Immature natural killer cell (primary cell): ENCODE results near the gene GCHFR. TPM values are rescaled to one million over a fixed set of nuclear protein-coding genes. Genes with fewer than 3 reads are reported as not detected.

Experiments used
- DNase-seq, 3 donors: peaks; one replicate each; pipeline ENCODE4 v3.0.0; 2022; ENCODE audit warnings: mixed read lengths in 1 of 3
- H3K27ac Mint-ChIP-seq, 6 donors: one replicate each; pipeline ENCODE4 v1.8.0; 2020; ENCODE audit warnings: mixed read lengths in 6 of 6, mild to moderate bottlenecking in 5 of 6, inconsistent platforms in 4 of 6, moderate library complexity in 3 of 6
- H3K27me3 Mint-ChIP-seq, 3 donors: one replicate each; pipeline ENCODE4 v1.8.0; 2020 to 2021; ENCODE audit warnings: low read depth in 3 of 3, mild to moderate bottlenecking in 3 of 3, mixed read lengths in 3 of 3, moderate library complexity in 3 of 3, inconsistent platforms in 1 of 3
- H3K36me3 Mint-ChIP-seq, 3 donors: one replicate each; pipeline ENCODE4 v1.8.0; 2020; ENCODE audit warnings: mixed read lengths in 3 of 3, inconsistent platforms in 2 of 3, mild to moderate bottlenecking in 2 of 3
- H3K4me1 Mint-ChIP-seq, 2 donors: one replicate each; pipeline ENCODE4 v1.8.0; 2020; ENCODE audit warnings: inconsistent platforms in 2 of 2, mild to moderate bottlenecking in 2 of 2, mixed read lengths in 2 of 2, moderate library complexity in 1 of 2
- H3K4me3 Mint-ChIP-seq, 5 donors: one replicate each; pipeline ENCODE4 v1.8.0; 2020; ENCODE audit warnings: mild to moderate bottlenecking in 5 of 5, mixed read lengths in 5 of 5, inconsistent platforms in 3 of 5, moderate library complexity in 3 of 5
- H3K9me3 Mint-ChIP-seq, 6 donors: one replicate each; pipeline ENCODE4 v1.8.0; 2020; ENCODE audit warnings: mild to moderate bottlenecking in 6 of 6, mixed read lengths in 6 of 6, inconsistent platforms in 4 of 6, moderate library complexity in 3 of 6
- polyA plus RNA-seq, 3 donors: library from polyadenylated mRNA; unstranded; fragments of 300-500 nt; fragmentation: Illumina TruSeq; gene quantifications; one replicate each; pipeline ENCODE4 v1.2.3, GENCODE V29; 2021

GCHFR gene
- polyA plus RNA-seq, 3 donors from 2014 or later: 183 to 303 (median 230) TPM

- H3K9me3 Mint-ChIP-seq: no peaks in the 10 kb centered on the region
- peaks cover under 1 to 10% (median 2%) of the 10 kb centered on the region in 3 donors for H3K27me3 Mint-ChIP-seq
- no peaks in the 10 kb centered on the region for H3K36me3 Mint-ChIP-seq
- DNase-seq: peak in 2 of 3 donors; percentile 18 to 19
- peak overlapping the region; percentile 80 to 91 (median 82) for H3K4me3 Mint-ChIP-seq
- H3K4me1 Mint-ChIP-seq: peaks cover 29 to 38% of the 10 kb centered on the region in 2 donors
- H3K27ac Mint-ChIP-seq: peak overlapping the region; percentile 66 to 95 (median 85)
Observed at GRCh38 chr15:40762919-40763800, 708 bp upstream of the GCHFR start.

DNA sequence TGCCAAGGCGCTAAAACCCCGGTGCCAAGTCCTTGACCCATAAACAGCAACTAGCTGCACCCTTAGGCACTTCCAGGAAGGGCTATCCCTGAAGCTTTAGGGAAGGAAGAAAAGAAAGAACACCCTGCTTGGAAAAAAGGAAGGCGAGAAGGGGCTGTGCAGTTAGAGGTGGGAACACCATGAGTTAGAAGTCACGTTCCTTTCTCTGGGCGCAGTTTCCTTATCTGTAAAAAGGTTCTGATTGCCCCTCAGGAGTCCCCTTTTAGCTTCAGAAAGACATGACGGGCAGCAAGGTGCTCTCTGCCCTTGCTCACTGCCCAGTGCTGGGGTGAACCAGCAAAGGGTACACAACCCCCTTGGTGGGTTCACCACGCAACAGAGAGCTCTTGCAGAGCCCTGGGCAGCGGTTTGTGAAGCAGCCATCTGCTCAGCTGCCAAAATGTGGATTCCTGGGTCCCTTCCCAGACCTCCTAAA, 798 bp downstream of the GCHFR start:
- Mint-ChIP-seq H3K9me3 (peaks cover 0 to 2% (median 0%) of the 10 kb centered on the region in 6 donors), H3K27me3 (peaks cover 2 to 10% (median 4%) of the 10 kb centered on the region in 3 donors), H3K4me3 (peak overlapping the region; percentile 80 to 91 (median 82)), H3K36me3 (peaks cover 0 to 3% (median 0%) of the 10 kb centered on the region in 3 donors), H3K4me1 (peaks cover 43 to 53% of the 10 kb centered on the region in 2 donors), H3K27ac (peak overlapping the region; percentile 87 to 96 (median 92))
- no peak for DNase-seq

- DNase-seq: no peak
- Mint-ChIP-seq H3K9me3 (peaks cover 0 to 2% (median 0%) of the 10 kb centered on the region in 6 donors), H3K27me3 (peaks cover 2 to 8% (median 4%) of the 10 kb centered on the region in 3 donors), H3K27ac (peak overlapping the region in 5 of 6 donors; percentile 78 to 96 (median 91)), H3K36me3 (peaks cover 0 to 3% (median 0%) of the 10 kb centered on the region in 3 donors), H3K4me1 (peaks cover 54 to 61% of the 10 kb centered on the region in 2 donors), H3K4me3 (peak overlapping the region in 1 of 5 donors; percentile 29)
Observed at GRCh38 chr15:40766194-40766815, 2.4 kb downstream of the GCHFR start.

GRCh38 chr15:40766906-40767837, 3.3 kb downstream of the GCHFR start:
- Mint-ChIP-seq H3K27me3 (peaks cover 2 to 8% (median 4%) of the 10 kb centered on the region in 3 donors), H3K4me1 (peaks cover 54 to 61% of the 10 kb centered on the region in 2 donors), H3K36me3 (peaks cover 0 to 5% (median 0%) of the 10 kb centered on the region in 3 donors), H3K27ac (no peak overlapping the region), H3K4me3 (no peak overlapping the region), H3K9me3 (peaks cover 0 to 2% (median 0%) of the 10 kb centered on the region in 6 donors)
- DNase-seq: no peak

DNA sequence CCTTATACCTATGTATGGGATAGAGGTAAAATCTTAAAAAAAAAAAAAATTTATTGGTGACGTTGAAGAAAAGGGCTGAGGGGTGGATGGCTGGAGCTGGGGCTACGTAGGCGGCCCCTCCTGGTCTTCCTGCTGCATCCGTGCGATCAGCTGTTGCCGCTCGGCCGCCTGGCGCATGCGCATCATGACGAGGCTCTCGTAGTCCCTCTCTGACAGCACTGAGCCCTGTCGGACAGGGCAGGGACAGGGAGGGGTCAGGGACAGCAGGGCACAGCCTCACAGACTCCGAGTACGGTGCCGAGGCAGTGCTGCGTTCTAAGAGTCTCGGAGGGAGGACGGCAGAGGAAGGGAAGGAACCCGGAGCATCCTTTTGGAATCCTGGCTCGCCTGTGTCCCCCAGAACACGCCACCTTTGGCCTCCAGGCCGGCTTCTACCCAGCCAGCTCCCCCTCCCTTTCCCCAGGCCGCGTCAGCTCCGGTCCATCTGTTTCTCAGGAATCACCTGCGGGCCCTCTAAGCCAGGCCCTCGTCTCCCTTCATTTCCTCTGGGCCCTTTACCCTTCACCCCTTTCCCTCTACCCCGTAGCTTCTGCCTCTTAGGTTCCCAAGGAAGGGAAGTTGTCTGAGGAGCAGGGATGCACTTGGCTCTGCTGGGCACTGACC, 4.1 kb downstream of the GCHFR start:
- peak overlapping the region; percentile 80 to 96 (median 86) for H3K27ac Mint-ChIP-seq
- H3K9me3 Mint-ChIP-seq: peaks cover 0 to 2% (median 0%) of the 10 kb centered on the region in 6 donors
- DNase-seq: no peak
- peaks cover 2 to 8% (median 4%) of the 10 kb centered on the region in 3 donors for H3K27me3 Mint-ChIP-seq
- H3K4me1 Mint-ChIP-seq: peaks cover 53 to 55% of the 10 kb centered on the region in 2 donors
- H3K4me3 Mint-ChIP-seq: peak overlapping the region in 1 of 5 donors; percentile 61
- H3K36me3 Mint-ChIP-seq: peaks cover 0 to 10% (median 0%) of the 10 kb centered on the region in 3 donors

DNA sequence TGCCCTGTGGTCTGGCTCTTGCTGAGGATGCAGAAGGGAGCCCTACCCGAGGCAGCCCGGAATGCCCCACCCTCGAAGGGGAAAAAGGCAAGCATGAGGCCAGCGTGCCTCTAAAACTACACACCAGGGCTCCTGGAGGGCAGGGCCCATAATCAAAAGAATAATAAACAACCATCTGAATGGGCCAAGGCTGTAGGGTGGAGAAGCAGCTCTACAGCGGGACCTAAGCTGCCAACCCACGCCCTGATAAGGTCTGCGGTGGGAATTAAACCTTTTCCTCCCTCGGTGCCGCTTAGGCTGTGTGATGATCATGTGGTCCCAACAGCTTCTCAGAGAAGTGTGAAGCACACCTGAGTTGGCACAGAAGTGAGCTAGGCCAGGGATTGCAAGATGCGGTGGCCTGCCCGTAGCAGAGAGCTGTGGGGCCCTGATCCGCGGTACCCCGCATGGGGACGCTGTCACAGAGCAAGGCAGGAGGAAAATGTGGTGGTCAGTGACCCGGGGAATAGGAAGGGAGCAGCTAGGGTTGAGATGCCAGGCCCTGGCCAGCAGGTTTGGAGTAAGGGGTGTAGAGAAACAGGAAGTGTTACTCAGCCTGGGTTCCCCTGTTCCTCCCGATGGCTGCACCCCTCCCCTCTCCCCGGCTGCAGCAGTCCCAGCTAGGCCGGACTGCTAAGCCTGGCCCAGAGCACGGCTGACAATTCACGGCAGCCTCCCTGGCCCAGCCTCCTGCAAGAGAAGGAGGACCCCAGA, 4.8 kb downstream of the GCHFR start:
- Mint-ChIP-seq H3K27me3 (peaks cover 2 to 6% (median 4%) of the 10 kb centered on the region in 3 donors), H3K4me3 (peak overlapping the region; percentile 56 to 77 (median 61)), H3K36me3 (peaks cover 2 to 10% (median 3%) of the 10 kb centered on the region in 3 donors), H3K4me1 (peaks cover 47 to 48% of the 10 kb centered on the region in 2 donors), H3K27ac (peak overlapping the region; percentile 81 to 96 (median 86)), H3K9me3 (peaks cover 0 to 2% (median 0%) of the 10 kb centered on the region in 6 donors)
- peak in 2 of 3 donors; percentile 17 to 18 for DNase-seq

DNA sequence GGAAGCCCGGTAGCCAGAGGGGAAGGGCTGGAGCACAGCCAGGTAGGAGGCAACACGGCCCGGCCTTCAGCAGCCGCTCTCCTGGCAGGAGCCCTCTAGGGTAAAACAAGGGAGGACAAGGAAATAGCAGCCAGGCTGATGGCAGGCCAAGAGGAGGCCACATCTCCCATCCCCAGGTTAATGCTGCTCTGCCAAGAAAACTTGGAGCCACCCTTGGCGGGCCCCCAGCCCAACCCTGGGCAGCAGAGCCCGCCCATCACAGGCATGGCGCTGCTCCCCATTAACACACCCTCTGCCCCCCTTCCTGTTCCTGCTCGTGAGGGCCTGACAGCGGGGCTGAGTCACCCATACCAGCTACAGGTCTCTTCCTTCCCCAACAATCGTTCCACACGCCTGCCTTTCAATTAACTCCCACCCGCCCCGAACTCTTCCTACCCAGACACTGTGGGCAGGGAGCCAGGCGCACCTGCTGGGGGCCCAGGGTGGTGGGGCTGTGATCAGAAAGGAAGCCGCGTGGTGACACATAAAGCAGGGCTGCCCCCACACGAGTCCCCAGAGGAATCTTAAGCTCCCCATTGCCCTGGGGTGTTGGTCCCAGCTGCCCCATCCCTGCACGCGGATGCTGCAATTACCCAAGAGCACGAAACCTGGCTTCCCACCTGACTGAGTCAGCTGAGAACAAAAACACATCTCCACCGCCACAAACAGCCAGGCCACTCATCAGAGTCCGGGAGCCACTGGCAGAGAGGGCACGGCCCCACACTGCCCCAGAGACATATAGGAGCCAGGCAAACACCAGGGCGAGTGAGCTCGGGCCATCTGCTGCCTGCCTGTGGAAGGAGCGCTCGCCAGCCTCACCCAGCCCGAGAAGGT, 5.6 kb downstream of the GCHFR start, which contains the start of gene C15orf62:
Gene C15orf62 (plus strand): TSS at position 707 of the 873 bp plus-strand sequence. CDS start 516 bp downstream, outside the sequence.
- peak within 1 kb of the TSS; percentile 83 to 96 (median 86) for H3K27ac Mint-ChIP-seq
- peak; percentile 28 to 50 (median 47) for DNase-seq
- H3K4me3 Mint-ChIP-seq: peak within 1 kb of the TSS; percentile 56 to 77 (median 67)
- peaks cover 47 to 48% of the 10 kb centered on the region in 2 donors for H3K4me1 Mint-ChIP-seq
- H3K36me3 Mint-ChIP-seq: peaks cover 6 to 14% (median 7%) of the 10 kb centered on the region in 3 donors
- H3K27me3 Mint-ChIP-seq: peaks cover 2 to 6% (median 2%) of the 10 kb centered on the region in 3 donors
- peaks cover 0 to 2% (median 0%) of the 10 kb centered on the region in 6 donors for H3K9me3 Mint-ChIP-seq

GRCh38 chr15:40770147-40770721, 6.4 kb downstream of the GCHFR start:
- Mint-ChIP-seq H3K27ac (peak overlapping the region; percentile 83 to 96 (median 86)), H3K27me3 (peaks cover 2 to 4% (median 2%) of the 10 kb centered on the region in 3 donors), H3K4me1 (peaks cover 45 to 48% of the 10 kb centered on the region in 2 donors), H3K4me3 (peak overlapping the region; percentile 33 to 77 (median 61)), H3K36me3 (peaks cover 12 to 21% (median 13%) of the 10 kb centered on the region in 3 donors), H3K9me3 (peaks cover 0 to 2% (median 0%) of the 10 kb centered on the region in 6 donors)
- no peak for DNase-seq

DNA sequence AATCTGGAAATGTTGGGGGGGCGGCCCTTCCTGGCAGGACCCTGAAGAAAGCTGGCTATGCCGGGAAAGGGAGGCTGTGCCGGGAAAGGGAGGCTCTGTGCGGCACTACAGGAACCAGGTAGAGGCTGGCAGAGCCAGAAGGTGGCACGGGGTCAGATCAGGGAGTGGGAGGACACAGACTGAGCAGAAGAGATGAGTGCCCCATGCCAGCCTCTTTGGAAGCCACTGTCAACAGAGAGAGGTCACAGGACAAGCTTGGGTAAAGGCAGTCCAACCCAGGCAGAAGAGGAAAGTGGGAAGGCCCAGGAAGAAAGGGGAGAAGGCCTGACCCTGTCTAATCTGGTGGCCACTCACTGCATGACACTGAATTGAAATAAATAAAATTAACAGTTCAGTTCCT, 7.4 kb downstream of the GCHFR start:
- Mint-ChIP-seq H3K4me1 (peaks cover 41 to 48% of the 10 kb centered on the region in 2 donors), H3K4me3 (no peak overlapping the region), H3K9me3 (peaks cover 0 to 2% (median 0%) of the 10 kb centered on the region in 6 donors), H3K36me3 (peaks cover 15 to 23% (median 15%) of the 10 kb centered on the region in 3 donors), H3K27me3 (peaks cover 0 to 2% (median 2%) of the 10 kb centered on the region in 3 donors), H3K27ac (peak overlapping the region in 1 of 6 donors; percentile 65)
- DNase-seq: no peak

- no peak for DNase-seq
- H3K9me3 Mint-ChIP-seq: peaks cover 0 to 2% (median 0%) of the 10 kb centered on the region in 6 donors
- peaks cover 47 to 53% of the 10 kb centered on the region in 2 donors for H3K4me1 Mint-ChIP-seq
- H3K36me3 Mint-ChIP-seq: peaks cover 20 to 29% (median 21%) of the 10 kb centered on the region in 3 donors
- peaks cover 0 to 5% (median 2%) of the 10 kb centered on the region in 3 donors for H3K27me3 Mint-ChIP-seq
- no peak overlapping the region for H3K4me3 Mint-ChIP-seq
- H3K27ac Mint-ChIP-seq: peak overlapping the region in 1 of 6 donors; percentile 38
Observed at GRCh38 chr15:40772014-40772413, 8.1 kb downstream of the GCHFR start.
